ENCODE results near the gene SBNO2. TPM values are rescaled to one million over a fixed set of nuclear protein-coding genes. Genes with fewer than 3 reads are reported as not detected.

The SBNO2 gene
- total RNA-seq, 1 donor from 2014 or later = 61.6 TPM

- H3K9me3 Mint-ChIP-seq (ENCODE audit: unreplicated experiment) = no peaks in the 10 kb centered on the region
- no peak for TF ChIP-seq CTCF (IDR thresholded peaks at IDR 0.05)
- no peak overlapping the region for H3K27ac Mint-ChIP-seq (ENCODE audit: unreplicated experiment)
- H3K4me1 Mint-ChIP-seq (ENCODE audit: unreplicated experiment) = peaks cover 7% of the 10 kb centered on the region
- no peak overlapping the region for H3K4me3 Mint-ChIP-seq (ENCODE audit: unreplicated experiment)
- peaks cover 6% of the 10 kb centered on the region for H3K27me3 Mint-ChIP-seq (ENCODE audit: unreplicated experiment)
- DNase-seq (ENCODE audit: extremely low spot score, unreplicated experiment) = no peak
- H3K36me3 Mint-ChIP-seq (ENCODE audit: unreplicated experiment) = no peaks in the 10 kb centered on the region
Measured at GRCh38 chr19:1073956-1074517, 100.0 kb downstream of the SBNO2 start.

GRCh38 chr19:1073063-1073955 lies 100.8 kb downstream of the SBNO2 start:
- DNase-seq (ENCODE audit: extremely low spot score, unreplicated experiment) = no peak
- Mint-ChIP-seq H3K27ac (ENCODE audit: unreplicated experiment) (no peak overlapping the region), H3K4me1 (ENCODE audit: unreplicated experiment) (peaks cover 10% of the 10 kb centered on the region), H3K27me3 (ENCODE audit: unreplicated experiment) (peaks cover 11% of the 10 kb centered on the region), H3K36me3 (ENCODE audit: unreplicated experiment) (no peaks in the 10 kb centered on the region), H3K4me3 (ENCODE audit: unreplicated experiment) (no peak overlapping the region), H3K9me3 (ENCODE audit: unreplicated experiment) (no peaks in the 10 kb centered on the region)
- no peak for TF ChIP-seq CTCF (IDR thresholded peaks at IDR 0.05)

GRCh38 chr19:1072371-1073015 lies 101.6 kb downstream of the SBNO2 start:
- Mint-ChIP-seq H3K4me3 (ENCODE audit: unreplicated experiment) (no peak overlapping the region), H3K36me3 (ENCODE audit: unreplicated experiment) (no peaks in the 10 kb centered on the region)

GRCh38 chr19:1070931-1071791 lies 102.9 kb downstream of the SBNO2 start:
- H3K36me3 Mint-ChIP-seq (ENCODE audit: unreplicated experiment) = no peaks in the 10 kb centered on the region
- H3K9me3 Mint-ChIP-seq (ENCODE audit: unreplicated experiment) = no peaks in the 10 kb centered on the region
- DNase-seq (ENCODE audit: extremely low spot score, unreplicated experiment) = no peak
- peaks cover 14% of the 10 kb centered on the region for H3K4me1 Mint-ChIP-seq (ENCODE audit: unreplicated experiment)
- H3K27ac Mint-ChIP-seq (ENCODE audit: unreplicated experiment) = no peak overlapping the region
- peaks cover 11% of the 10 kb centered on the region for H3K27me3 Mint-ChIP-seq (ENCODE audit: unreplicated experiment)
- TF ChIP-seq CTCF (IDR thresholded peaks at IDR 0.05) = no peak
- peak overlapping the region; percentile 52 for H3K4me3 Mint-ChIP-seq (ENCODE audit: unreplicated experiment)

More at GRCh38 chr19:1072371-1073015, 101.6 kb downstream of the SBNO2 start:
- DNase-seq (ENCODE audit: extremely low spot score, unreplicated experiment) = no peak
- H3K4me1 Mint-ChIP-seq (ENCODE audit: unreplicated experiment) = peaks cover 12% of the 10 kb centered on the region
- no peaks in the 10 kb centered on the region for H3K9me3 Mint-ChIP-seq (ENCODE audit: unreplicated experiment)
- no peak for TF ChIP-seq CTCF (IDR thresholded peaks at IDR 0.05)
- H3K27ac Mint-ChIP-seq (ENCODE audit: unreplicated experiment) = no peak overlapping the region
- H3K27me3 Mint-ChIP-seq (ENCODE audit: unreplicated experiment) = peaks cover 11% of the 10 kb centered on the region

Data from osteocyte (in vitro differentiated cells).